ENCODE results near the gene TRIM33.
"Not testable (repeated sequence)": the region's sequence is repeated elsewhere in the genome, so short reads cannot be mapped to it uniquely, and the experiment has no call there.

The TRIM33 gene

DNA sequence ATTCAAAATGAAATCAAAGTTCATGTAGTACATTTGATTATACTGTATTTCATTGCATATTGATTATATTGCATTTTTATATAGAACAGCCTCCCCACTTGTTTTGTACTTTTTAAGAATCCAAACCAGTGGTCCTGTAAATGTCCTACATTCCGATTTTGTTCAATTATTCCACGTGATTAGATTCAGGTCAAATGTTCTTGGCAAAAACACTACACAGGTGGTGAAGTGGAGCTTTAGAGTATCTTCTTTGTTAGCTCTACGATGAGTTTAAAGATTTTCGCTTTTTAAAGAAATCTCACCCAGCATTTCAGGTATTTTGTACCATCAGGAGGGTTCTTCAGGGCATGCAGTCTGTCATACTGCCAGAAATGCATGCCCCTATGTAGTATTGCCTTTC lies 120.6 kb downstream of the TRIM33 start:
- DNase-seq: no peak

DNA sequence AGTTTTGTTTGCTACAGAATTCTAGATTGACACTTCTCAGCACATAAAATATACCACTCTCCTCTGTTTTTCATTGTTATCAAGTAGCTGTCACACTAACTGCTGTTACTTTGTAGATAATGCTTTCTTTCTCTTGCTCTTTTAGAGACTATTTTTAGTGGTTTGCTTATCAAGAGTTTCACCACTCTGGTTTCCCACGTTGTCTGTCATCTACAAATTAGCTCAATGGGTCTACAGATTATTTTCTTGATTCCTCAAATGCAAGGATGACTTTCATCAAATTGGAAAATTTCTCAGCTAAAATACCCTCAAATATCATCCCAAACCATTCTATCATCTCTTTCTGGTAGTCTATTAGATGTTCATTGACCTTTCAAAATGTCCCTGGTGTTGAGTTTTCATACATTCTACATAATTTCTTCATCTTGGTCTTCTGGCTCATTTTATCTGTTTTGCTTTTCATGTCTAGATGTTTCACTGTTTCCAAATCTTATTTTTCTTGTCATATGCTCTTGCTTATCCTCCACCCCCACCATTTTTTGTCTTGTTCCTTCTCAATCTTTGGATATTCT lies 122.5 kb downstream of the TRIM33 start:
- DNase-seq: no peak

DNA sequence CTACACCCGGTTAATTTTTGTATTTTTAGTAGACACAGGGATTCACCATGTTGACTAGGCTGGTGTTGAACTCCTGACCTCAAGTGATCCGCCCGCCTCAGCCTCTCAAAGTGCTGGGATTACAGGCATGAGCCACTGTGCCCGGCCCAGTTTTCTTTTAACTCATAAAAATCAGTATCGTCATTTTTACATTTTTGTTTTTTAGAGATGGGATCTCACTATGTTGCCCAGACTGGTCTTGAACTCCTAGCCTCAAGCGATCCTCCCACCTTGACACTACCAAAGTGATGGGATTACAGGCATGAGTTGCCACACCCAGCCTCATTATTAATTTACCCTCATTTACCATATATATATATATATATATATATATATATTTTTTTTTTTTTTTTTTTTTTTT lies 123.4 kb downstream of the TRIM33 start:
- not testable (repeated sequence) for DNase-seq

DNA sequence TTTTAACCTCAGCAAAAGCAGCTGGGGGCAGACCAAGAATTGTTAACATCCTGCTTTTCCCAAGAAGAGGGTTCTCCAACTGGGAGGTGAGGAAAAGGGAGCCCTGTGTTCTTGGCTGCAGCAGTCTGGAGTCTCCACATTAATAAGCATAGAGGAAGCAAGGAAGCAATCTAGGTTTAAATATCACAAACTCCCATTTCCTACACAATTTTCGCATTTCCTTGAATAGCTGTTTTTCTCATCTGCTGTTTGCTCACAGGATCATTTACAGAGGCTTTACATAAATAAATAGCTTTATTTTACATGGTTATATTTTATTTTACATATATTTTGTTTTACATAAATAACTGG lies 124.0 kb downstream of the TRIM33 start:
- no peak for DNase-seq

DNA sequence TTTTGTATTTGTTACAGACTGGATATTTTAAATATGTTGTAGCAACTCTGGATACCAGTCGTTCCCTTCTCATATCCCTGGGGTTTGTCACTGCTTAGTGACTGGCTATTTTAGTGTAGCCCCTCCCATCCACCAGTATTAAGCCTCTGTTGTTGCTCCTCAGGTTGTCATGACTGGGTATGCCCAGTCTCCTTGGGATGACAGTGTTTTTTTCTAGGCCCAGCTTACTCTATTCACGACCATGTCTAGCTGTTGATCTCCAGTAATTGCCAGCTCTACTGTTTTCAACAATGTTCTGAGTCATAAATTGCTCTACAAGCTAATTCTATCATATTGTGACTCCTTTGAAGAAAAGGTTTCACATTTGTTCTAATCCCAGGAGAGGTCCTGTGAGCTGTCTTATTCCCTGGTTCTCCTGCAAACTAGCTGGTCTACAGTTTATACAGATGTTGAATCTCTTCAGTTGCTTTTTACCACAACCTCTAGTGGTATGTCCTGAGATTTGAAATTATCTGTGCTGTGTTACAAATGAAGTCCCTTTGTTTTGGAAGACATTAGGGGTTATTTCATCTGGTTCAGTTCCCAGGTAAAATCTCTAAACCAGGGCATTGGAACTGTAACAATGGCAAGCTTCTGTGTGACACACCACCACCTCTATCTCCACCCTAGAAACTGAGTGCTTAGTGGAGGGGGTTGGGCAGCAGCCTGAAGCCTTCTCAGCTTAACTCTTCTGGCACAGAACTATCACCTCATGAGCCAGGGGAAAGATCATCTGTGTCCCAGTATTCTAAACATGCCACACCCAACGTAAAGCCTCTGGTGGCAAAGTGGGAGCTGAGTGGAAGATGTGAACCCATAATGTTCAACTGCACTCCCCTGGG lies 124.6 kb downstream of the TRIM33 start:
- no peak for DNase-seq

DNA sequence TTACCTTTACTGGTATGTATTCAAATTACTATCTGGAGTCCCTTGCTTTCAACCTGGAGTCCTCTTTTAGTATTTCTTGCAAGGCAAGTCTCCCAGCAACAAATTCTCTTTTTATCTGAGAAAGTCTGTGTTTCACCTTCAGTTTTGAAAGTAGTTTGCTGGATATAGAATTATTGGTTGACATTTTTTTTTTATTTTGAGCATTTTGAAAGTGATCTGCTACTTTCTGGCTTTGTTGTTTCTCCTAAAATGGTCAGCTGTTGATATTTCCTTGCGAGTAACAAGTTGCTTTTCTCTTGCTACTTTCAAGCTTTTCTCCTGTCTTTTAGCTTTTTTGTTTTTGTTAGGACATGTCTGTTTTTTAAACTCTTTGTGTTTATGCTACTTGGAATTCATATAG lies 126.1 kb downstream of the TRIM33 start:
- DNase-seq: no peak

DNA sequence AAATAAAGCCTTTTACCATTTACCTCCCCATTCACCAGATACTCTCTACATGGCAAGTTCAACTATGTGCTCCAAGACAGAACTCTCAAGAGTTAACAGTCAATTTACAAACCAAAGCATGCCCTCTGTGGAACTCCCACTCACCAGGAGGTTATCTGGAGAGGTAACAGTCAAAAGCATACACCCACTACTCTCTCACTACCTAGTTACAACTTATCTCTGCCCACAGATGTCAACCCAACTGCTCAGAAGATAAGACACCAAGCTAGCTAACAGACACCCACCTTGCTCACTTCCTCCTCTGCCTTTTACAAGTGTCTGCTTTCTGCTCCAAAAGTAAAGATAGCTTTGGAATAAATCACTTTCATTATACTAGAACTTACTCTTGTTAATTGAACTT lies 131.0 kb downstream of the TRIM33 start:
- DNase-seq: no peak

DNA sequence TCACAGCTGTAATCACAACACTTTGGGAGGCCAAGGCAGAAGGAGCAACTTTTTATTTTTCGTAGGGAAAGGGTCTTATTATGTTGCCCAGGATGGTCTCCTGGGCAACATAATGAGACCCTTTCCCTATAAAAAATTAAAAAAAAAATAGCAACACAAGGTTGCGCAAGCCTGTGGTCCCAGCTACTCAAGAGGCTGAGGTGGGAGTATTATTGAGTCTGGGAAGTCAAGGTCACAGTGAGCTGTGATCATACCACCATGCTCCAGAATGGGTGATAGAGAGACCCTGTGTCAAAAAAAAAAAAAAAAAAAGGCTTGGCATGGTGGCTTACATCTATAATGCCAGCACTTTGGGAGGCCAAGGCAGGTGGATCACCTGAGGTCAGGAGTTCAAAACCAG lies 131.6 kb downstream of the TRIM33 start:
- no peak for DNase-seq

DNA sequence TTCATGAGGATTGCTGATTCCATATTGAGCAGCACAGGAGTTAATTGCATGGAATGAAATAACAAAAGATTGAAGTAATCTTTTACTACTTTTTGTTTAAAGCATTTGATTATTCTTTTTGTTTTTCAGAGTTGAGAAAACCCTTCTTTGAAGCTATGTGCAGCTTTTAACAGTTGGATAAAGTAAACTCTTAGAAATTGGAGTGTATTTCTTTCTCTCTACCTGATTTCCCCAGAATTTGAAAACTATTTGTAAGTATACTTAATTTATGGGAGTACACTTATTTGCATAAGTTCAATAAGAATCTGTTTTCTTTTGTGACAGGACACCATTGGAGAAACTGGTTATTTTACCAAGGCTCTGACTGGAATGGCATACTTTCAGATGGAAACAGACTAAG lies 133.6 kb downstream of the TRIM33 start:
- no peak for DNase-seq

DNA sequence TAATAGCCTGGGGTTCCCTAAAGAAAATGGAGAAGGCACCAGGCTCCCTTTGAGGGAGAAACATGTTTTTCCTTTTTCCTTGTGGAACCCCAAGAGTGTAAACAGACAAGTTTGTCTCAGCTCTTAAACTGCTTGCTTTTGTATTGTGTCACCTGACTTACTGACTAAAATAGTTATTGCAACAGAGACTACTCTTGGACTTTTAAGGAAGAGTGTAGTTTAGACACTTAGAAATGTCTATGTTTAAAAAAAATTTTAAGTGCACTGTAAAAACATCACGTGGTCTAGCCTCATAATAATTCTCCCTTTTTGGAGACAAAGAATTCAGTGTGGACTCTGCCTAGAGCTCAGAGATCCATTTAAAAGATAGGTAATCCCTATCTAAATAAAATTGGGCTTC lies 141.1 kb downstream of the TRIM33 start:
- DNase-seq: no peak

DNA sequence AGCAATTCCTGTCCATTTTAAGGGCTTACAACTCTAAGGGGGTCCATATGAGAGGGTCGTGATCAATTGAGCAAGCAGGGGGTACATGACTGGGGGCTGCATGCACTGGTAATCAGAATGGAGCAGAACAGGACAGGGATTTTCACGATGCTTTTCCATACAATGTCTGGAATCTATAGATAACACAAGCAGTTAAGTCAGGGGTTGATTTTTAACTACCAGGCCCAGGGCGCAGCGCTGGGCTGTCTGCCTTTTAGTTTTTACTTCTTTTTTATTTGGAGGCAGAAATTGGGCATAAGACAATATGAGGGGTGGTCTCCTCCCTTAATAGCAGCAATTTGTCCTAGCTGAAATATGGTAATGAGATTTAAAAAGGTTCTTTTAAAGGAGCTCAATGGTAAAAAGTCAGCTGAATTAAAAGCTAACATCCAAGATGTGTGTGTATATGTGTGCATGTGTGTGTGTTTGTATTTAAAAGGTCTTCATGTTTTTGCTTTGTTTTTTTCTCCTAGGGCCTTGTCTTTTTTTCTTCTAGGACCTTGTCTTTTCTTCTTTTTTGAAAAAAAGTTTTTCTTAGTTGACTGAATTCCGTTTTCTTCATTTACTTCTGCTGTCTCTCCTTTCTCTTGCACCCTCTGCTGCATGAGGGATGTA lies 141.6 kb downstream of the TRIM33 start:
- DNase-seq: not testable (repeated sequence)

DNA sequence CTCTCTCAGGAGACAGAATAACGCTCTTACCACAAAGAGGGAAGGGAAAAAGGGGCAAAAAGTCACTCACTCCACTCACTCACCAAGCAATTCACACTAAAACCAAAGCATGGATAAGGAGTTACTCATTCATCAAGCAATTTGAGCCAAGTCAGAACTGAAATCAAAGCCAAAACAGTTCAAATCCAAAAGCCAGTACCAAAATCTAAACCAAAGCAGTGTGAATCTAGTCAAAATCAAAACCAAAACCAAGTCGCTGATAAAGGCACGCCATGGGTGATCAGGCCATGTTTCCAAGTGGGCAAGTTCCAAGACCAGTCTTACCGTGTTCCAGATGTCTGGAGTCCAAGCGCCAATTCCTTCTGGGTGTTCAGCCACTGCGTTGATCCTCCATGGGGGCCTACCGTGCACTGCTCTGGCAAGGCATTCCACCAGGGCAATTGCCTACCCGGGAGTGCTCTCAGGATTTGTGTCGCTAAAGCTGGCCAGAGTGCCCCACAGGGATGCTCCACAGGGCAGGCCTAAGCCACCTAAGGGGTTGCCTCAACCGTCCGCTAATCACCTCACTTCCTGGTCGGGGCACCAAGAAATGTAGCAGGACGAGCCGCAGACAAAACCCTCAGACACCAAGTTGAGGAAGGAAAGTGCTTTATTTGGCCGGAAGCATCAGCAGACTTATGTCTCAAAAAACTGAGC lies 142.3 kb downstream of the TRIM33 start:
- DNase-seq: no peak

DNA sequence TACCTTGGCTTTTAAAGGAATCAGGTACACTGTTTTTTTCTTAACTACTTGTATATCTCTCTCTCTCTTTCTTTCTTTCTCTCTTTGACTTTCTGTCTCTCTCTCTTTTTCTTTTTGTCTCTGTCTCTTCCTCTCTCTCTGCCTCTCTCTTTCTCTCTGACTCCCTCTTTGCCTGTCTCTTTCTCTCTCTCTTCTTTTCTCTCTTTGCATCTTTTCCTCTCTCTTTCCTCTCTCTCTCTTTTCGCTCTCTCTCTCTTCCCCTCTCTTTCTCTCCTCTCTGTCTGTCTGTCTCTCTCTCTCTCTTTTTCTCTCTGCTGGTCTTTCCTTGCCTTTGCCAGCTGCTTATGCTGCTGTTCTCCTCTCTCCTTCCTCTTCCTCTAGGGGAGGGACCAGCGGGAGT lies 143.2 kb downstream of the TRIM33 start:
- no peak for DNase-seq

DNA sequence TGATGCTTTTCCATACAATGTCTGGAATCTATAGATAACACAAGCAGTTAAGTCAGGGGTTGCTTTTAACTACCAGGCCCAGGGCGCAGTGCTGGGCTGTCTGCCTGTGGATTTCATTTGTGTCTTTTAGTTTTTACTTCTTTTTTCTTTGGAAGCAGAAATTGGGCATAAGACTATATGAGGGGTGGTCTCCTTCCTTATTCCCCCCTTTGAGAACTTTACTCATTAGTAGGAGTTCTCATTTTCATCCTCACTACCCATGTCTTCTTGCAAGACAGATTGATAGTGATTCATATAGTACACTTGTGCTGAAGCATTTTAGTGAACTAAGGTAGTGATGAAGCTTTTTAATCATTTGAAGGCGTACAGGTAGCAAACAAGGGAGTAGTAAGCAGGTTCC lies 147.8 kb downstream of the TRIM33 start:
- DNase-seq: not testable (repeated sequence)

DNA sequence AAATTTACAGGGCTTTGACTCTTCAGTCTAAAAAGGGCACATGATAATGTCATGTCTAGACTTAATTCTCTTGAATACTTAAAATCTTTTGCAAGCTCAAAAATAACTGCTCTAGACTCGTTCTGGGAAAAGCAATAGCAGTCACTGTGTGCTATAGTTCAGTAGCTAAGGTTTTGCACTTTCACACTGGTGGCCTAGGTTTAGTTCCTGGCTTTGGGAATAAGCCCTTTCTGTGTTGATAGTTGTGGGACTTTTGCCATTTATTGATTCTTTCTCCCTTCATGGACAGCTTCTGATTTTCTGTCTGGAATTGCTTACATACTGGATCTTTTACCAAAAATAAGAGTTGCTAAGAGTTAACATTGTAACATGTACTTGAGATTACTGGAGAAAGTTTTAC lies 151.2 kb downstream of the TRIM33 start:
- DNase-seq: no peak

DNA sequence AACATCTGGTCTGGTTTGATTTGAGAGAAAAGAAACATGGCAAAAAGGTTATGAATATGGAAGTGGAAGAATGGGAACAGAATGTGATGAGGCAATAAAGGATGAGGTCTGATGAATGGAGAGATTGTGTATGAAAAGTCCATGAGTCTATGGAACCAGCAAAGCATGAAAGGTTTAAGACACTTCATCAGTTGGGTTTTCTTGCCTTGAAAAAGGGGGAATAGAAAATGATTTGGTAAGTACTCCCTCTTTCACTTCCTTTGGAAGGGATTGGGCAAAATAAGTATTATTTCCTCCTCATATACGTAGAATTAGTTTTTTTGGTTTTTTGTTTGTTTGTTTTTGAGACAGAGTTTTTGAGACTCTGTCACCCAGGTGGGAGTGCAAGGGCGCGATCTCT lies 155.8 kb downstream of the TRIM33 start:
- no peak for DNase-seq

DNA sequence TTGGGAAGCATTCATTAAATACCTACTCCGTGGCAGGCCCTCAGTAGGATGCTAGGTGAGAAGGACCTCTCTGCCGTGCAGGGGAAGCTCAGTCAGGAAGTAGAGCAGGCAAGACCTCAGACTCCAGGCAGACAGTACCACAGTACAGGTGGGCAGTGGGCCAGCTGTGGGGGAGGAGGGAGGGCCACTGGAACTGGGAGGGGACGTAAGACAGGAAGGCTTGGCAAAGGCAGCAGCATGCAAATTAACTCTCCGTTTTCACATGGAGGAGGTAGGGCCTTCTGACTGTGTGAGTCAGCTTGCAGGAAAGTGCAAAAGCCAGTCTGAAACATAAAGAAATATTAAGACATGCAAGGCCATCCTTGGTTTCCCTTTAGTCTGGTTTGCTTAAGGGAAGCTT lies 157.7 kb downstream of the TRIM33 start:
- no peak for DNase-seq

DNA sequence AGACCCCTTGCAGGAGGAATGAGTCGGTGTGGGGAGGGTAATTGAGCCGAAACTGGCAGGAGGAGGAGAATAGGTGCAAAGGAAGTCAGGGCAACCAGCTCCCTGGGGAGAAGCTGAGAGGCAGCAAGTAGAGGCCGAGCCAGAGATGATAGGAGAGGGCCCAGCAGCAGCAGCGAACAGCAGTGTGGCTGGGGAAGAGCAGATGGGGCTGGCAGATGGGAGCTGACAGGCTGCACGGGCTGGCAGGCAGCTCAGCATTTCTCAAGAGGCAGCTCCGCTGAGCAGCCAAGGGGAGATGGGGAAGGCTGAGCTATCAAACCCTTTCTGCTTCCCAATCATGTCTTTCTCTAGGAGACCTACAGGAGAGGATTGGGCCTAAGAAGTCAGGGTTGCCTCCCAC lies 158.2 kb downstream of the TRIM33 start:
- DNase-seq: no peak

DNA sequence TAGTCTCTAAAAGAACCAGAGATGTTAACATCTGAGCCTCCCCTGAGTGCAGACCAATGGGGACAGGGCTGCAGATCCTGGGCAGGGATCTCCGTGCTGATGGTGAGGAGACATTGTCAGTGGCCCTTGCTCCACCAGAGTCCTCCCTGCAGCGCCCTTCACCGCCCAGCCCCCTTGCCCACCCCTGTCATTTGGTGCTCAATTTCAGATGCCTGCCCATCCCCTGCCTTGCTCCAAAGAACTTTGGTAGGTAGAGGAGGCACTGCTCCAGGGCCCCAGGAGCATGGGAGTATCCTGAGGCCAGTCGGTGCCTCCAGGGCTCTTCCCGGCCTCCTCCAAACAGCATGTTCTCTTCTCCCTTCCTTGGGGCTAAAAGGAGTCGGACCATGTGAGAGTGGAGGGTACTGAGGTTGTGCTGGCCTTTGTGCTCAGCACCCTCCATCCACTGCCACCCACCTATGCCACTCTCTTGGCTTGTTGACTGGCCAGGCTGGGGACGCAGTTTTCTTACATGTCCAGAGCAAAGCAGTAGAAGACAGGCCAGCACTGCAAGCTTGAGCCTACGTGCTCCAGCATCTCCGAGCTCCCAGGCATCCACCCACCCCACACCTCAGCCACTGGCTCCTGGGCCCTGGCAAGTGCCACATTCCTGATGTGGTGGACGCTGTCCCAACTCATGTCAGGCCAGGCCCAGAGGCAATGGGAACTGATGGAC lies 160.1 kb downstream of the TRIM33 start:
- DNase-seq: no peak

DNA sequence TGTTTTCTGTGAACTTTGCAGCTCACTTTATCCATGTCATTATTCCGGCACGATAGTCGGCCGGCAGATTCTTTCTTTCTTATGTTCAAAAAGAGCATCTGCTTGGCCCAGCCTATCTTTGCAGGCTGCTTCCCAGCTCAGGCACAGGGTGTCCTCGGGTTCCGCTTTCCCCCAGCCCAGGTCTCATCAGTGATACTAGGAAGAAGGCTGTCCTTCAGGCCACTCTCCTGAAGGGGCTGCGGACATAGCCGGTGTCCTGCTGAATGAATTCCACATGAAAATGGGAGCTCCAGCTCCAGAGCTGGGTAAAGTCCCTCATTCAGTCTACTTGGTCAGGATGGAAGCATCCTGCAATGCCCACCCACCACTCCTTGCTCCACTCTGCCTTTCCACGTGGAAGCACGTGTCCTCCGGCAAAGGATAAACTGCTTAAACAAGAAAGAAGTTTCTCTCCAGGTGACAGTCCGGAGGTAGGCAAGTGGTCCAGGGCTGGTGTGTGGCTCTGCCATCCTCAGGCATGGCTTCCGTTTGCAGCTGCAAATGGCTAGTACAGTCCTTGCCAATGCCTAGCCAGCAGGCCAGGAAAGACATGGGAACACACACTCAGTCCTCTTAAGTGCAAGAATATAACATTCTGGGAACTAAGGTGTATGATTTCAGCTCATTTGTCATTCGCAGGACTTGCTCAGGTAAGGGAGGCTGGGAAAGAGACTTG lies 161.0 kb downstream of the TRIM33 start:
- DNase-seq: no peak

DNA sequence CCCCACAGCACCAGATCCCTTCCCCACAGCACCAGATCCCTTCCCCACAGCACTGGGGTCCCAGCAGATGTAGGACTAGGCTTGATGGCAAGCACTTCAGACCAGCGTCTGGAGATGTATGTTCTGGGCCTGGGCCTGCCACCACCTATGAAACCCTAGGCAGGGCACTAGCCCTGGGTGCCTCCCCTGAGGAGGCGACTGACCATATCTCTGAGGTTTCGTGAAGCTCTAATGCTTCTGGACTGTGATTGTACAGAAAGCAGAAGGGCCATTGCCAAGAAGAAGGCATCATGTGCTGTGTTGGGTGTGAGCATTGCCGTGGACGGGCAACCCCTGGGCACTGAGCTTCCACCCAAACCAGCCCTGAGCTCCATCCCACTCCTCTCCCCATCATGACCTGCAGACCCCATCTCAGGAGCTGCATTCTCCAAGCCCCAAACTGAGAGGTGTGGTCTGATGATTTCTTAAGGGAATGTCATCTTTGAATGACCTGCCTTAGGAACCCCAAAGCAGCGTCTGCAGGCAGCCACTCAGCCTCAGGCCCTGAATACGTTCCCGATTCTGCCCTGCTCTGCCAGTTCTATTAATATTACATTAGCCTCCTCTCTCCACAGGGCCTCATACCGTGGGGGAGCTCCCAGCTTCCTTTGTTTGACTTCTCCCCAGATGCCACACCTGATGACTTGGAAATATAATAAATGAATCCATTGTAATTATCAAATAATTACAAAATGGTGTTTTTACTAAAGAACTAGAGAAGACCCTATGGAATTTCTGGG lies 163.4 kb downstream of the TRIM33 start:
- DNase-seq: no peak

All from activated T-cell treated with anti-CD3 and anti-CD28 coated beads, Interleukin-2, amount 50 U/mL, for 1 hour (primary cell).